K562 (cell line): ENCODE data around the gene PYDC2.

Source experiments
- HEY1 ChIP-seq: fragments of 250-450 bp; sonication (Bioruptor Pico); IDR thresholded peaks from 2 replicates; pipeline ENCODE4 v1.5.0; 2020; ENCODE audit warnings: mild to moderate bottlenecking, moderate library complexity, borderline replicate concordance
- SMC3 ChIP-seq: conservative IDR thresholded peaks from 2 replicates; pipeline ENCODE4 v1.6.1; 2011; ENCODE audit warnings: low read depth, low read length, improper control_type of control experiment; ENCODE audit not compliant: insufficient read depth
- TBL1XR1 ChIP-seq, 2 experiments: IDR thresholded peaks; 2 replicates each; pipeline ENCODE4 v1.6.1; 2012; ENCODE audit warnings: improper control_type of control experiment in 2 of 2, low read length in 2 of 2, mild to moderate bottlenecking in 1 of 2
- THAP7 ChIP-seq: fragments of 250-450 bp; sonication (Bioruptor Pico); IDR thresholded peaks from 2 replicates; pipeline ENCODE4 v1.5.0; 2021
- YY1 ChIP-seq, 3 experiments: IDR thresholded peaks; 2 replicates each; pipeline ENCODE4 v1.6.1; 2011; ENCODE audit warnings: low read length in 2 of 3, mild to moderate bottlenecking in 2 of 3, moderate library complexity in 2 of 3, borderline replicate concordance in 1 of 3, control low read depth in 1 of 3, low read depth in 1 of 3; ENCODE audit not compliant: insufficient read depth in 3 of 3, insufficient replicate concordance in 2 of 3, control insufficient read depth in 1 of 3, insufficient read length in 1 of 3; ENCODE audit errors: extremely low read depth in 1 of 3
- ZNF184 ChIP-seq: sonication (generic); formaldehyde crosslinking; IDR thresholded peaks from 2 replicates; pipeline ENCODE4 v1.5.0; 2020; ENCODE audit warnings: missing genetic modification reagents

GRCh38 chr3:191414286-191414685, 46.7 kb upstream of the PYDC2 start:
- TF ChIP-seq ZNF184 (no peak), THAP7 (no peak), HEY1 (no peak), YY1 (IDR thresholded peaks at IDR 0.05; ENCODE audit: borderline replicate concordance in 1 of 3, control insufficient read depth in 1 of 3, extremely low read depth in 1 of 3, insufficient read depth in 3 of 3, insufficient read length in 1 of 3, insufficient replicate concordance in 2 of 3, low read depth in 1 of 3, low read length in 2 of 3) (no peak), SMC3 (no peak), TBL1XR1 (IDR thresholded peaks at IDR 0.05; ENCODE audit: low read length in 2 of 2) (no peak)
